Measurements from ENCODE around the gene NOSTRIN. TPM values are rescaled to one million over a fixed set of nuclear protein-coding genes. Genes with fewer than 3 reads are reported as not detected.

NOSTRIN gene
- total RNA-seq, 1 donor from 2014 or later = not detected

GRCh38 chr2:168798076-168798887, 4.2 kb upstream of the NOSTRIN start:
- no peak for TF ChIP-seq CTCF (conservative IDR thresholded peaks at IDR 0.05)
- H3K36me3 Mint-ChIP-seq (ENCODE audit: low read depth) = no peaks in the 10 kb centered on the region
- H3K4me1 Mint-ChIP-seq = peaks cover 13% of the 10 kb centered on the region
- no peaks in the 10 kb centered on the region for H3K9me3 Mint-ChIP-seq
- no peak overlapping the region for H3K4me3 Mint-ChIP-seq
- H3K27me3 Mint-ChIP-seq (ENCODE audit: low read depth) = no peaks in the 10 kb centered on the region
- no peak for DNase-seq (ENCODE audit: low read depth, low spot score)
- H3K27ac Mint-ChIP-seq (ENCODE audit: unreplicated experiment) = no peak overlapping the region

- no peak overlapping the region for H3K27ac Mint-ChIP-seq (ENCODE audit: unreplicated experiment)
- no peak for DNase-seq (ENCODE audit: low read depth, low spot score)
- H3K27me3 Mint-ChIP-seq (ENCODE audit: low read depth) = no peaks in the 10 kb centered on the region
- H3K9me3 Mint-ChIP-seq = no peaks in the 10 kb centered on the region
- TF ChIP-seq CTCF (conservative IDR thresholded peaks at IDR 0.05) = no peak
- no peaks in the 10 kb centered on the region for H3K36me3 Mint-ChIP-seq (ENCODE audit: low read depth)
- H3K4me3 Mint-ChIP-seq = no peak overlapping the region
- H3K4me1 Mint-ChIP-seq = peaks cover 13% of the 10 kb centered on the region
Measured at GRCh38 chr2:168798888-168799410, 3.5 kb upstream of the NOSTRIN start.

- Mint-ChIP-seq H3K27me3 (ENCODE audit: low read depth) (no peaks in the 10 kb centered on the region), H3K27ac (ENCODE audit: unreplicated experiment) (no peak overlapping the region), H3K36me3 (ENCODE audit: low read depth) (no peaks in the 10 kb centered on the region), H3K4me3 (no peak overlapping the region), H3K4me1 (peaks cover 13% of the 10 kb centered on the region), H3K9me3 (no peaks in the 10 kb centered on the region)
- TF ChIP-seq CTCF (conservative IDR thresholded peaks at IDR 0.05) = no peak
- no peak for DNase-seq (ENCODE audit: low read depth, low spot score)
Measured at GRCh38 chr2:168801471-168801870, 966 bp upstream of the NOSTRIN start.

GRCh38 chr2:168802859-168803725, 655 bp downstream of the NOSTRIN start:
- TF ChIP-seq CTCF (conservative IDR thresholded peaks at IDR 0.05) = no peak
- Mint-ChIP-seq H3K36me3 (ENCODE audit: low read depth) (no peaks in the 10 kb centered on the region), H3K27ac (ENCODE audit: unreplicated experiment) (no peak overlapping the region), H3K4me1 (peaks cover 13% of the 10 kb centered on the region), H3K9me3 (no peaks in the 10 kb centered on the region), H3K4me3 (no peak overlapping the region), H3K27me3 (ENCODE audit: low read depth) (no peaks in the 10 kb centered on the region)
- no peak for DNase-seq (ENCODE audit: low read depth, low spot score)

- Mint-ChIP-seq H3K4me1 (peaks cover 7% of the 10 kb centered on the region), H3K4me3 (no peak overlapping the region), H3K27me3 (ENCODE audit: low read depth) (no peaks in the 10 kb centered on the region), H3K36me3 (ENCODE audit: low read depth) (no peaks in the 10 kb centered on the region), H3K27ac (ENCODE audit: unreplicated experiment) (no peak overlapping the region), H3K9me3 (no peaks in the 10 kb centered on the region)
- DNase-seq (ENCODE audit: low read depth, low spot score) = no peak
- no peak for TF ChIP-seq CTCF (conservative IDR thresholded peaks at IDR 0.05)
Measured at GRCh38 chr2:168804214-168804613, 1.8 kb downstream of the NOSTRIN start.

All from neural crest cell (in vitro differentiated cells).